ENCODE measurements around the gene TNFRSF14.

DNA sequence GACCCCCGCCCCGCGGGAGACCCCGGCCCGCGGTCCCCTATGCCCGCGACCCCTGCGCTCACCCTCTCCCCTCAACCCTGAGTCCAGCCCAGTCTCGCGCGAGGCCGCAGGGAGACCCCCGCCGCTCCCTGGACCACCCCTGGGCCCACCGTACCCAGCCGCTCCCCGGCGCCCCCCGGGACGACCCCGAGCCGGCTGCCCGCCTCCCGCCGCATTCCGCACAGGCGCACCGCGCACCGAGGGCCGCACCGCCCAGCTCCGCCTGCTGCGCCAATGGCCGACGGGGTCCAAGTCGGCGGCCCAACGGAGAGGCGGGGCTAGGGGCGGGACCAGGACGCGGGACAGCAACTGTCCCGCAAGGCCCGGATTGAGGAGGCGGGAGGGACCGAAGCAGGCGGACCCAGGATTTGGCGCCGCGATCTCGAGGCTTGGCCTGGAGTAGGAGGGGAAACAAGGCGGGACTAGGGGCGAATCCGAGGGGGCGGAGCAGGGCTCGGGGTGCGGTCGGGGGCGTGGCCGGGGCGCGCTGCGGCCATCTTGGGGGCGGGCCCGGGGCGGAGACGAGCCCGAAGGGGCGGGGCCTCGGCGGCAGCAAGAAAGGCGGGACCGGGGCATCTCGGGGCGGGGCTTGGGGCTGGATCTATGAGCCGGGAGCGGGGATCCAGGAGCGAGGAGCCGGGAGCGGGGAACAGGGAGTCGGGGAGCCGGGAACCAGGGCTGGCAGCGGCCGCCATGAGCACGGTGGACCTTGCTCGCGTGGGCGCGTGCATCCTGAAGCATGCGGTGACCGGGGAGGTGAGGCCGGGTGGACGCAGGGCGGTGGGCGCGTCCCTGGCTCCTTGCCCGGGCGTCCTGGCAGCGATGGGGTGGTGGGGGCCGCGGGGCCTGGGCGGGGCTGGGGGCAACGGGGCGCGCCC is 30.2 kb downstream of the TNFRSF14 start, which contains the start of gene PRXL2B:
- TF ChIP-seq GATA2 (IDR thresholded peaks at IDR 0.05; ENCODE audit: low read depth, low read length) (no peak), GATA3 (IDR thresholded peaks at IDR 0.05; ENCODE audit: low read depth, low read length) (no peak)
